HG02623 (cell line): ENCODE results near the gene WNT2.
"Not testable (repeated sequence)": the region's sequence is repeated elsewhere in the genome, so short reads cannot be mapped to it uniquely, and the experiment has no call there.

Experiments used
- ATAC-seq: cut with Tn5 transposase; IDR thresholded peaks from one replicate; pipeline ENCODE4 v1.9.1; 2021; ENCODE audit warnings: moderate library complexity; ENCODE audit not compliant: unreplicated experiment

Gene WNT2

DNA sequence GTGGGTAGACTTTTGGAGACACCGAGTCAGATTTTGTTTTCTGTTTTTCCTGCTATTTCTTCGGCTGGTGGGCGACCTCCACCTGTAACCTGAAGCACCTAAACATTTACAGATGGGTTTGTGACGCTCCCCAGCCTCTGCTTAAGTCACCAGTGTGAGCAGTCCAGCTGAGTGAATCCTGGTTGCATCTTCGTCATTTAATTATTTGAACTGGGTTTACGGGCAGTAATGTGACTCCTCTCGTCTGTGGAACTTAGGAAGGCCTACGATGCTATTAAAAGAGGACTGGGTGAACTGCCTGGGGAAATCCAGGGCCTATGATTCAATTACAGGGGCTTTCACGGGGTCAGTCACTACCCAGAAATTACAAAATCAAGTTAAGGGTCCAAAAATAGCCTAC, 52.5 kb downstream of the WNT2 start:
- ATAC-seq = no peak

DNA sequence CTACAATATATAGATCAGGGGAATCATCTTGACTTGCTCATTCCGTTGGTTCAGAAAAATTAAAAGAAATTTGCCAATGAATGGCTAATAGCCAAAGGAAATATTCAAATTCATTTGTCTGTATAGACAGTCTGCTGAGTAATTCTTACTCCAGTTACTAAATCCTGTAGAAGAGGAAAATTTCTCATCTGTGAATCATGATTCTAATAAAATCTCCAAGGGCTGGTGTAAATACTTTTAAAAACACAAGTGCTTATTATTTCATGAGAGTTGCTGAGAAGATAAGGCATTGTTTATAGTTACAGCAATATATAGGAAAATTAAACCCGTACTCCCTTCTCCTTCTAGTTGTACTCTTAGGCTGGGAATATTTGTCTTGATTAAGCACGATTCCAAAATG, 53.0 kb downstream of the WNT2 start:
- ATAC-seq = no peak

GRCh38 chr7:117269417-117269816, 53.4 kb downstream of the WNT2 start:
- ATAC-seq = no peak

DNA sequence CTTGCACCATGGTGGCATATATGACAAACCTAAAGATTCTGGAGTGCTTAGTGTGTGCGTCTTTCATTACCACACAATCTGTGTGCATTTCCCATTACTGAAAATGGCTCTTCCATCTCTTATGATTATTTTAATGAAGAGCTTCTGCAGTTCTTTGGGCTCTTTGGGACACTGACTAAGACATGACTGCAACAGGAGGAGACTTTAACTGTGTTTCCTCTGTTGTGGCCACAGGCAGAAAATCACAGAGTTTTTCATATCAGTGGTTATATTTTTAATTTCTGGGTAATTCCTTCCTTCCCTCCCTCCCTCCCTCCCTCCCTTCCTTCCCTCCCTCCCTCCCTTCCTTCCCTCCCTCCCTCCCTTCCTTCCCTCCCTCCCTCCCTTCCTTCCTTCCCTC, 58.1 kb downstream of the WNT2 start:
- ATAC-seq = no peak

- ATAC-seq = no peak
Measured at GRCh38 chr7:117262546-117262945, 60.3 kb downstream of the WNT2 start.

GRCh38 chr7:117259615-117260014, 63.2 kb downstream of the WNT2 start:
- no peak for ATAC-seq

DNA sequence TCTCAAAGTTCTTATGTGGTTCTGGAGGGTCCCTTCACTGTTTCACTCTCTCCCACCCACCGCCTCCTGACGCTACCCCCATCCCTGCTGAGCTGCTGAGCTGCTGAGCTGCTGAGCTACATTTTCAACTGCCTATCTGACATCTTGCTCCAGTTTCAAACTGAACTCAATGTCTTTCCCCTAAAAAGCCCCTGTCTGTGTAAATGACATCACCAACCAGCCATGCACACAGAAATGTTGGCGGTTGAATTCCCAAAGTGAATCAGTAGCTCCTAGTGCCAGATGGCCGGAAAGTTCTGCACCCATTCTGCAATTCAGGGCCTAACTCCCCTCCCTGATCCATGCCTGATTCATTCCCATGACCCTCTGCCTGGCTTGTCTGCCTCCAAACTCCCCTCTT, 71.2 kb downstream of the WNT2 start:
- peak; percentile 58 for ATAC-seq

DNA sequence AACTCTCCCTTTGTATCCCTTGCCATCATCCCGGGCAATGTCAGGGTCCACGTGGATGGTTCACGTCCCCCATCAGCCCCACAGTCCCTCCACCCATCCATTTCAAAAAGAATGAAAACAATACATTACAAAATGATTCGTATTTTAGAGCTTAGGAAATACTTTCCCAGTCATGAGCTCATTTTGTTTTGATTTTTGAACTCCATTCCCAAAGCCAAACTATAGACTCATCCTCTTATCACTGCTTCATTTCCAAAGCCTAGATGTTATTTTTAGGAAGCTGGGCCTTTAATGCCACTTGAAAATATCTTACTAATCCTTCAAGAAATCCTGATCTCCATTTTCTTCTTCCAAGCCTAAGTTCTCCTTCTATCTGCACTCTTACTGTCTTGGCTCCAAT, 72.1 kb downstream of the WNT2 start:
- ATAC-seq = no peak

GRCh38 chr7:117250245-117250644, 72.6 kb downstream of the WNT2 start:
- ATAC-seq = no peak

DNA sequence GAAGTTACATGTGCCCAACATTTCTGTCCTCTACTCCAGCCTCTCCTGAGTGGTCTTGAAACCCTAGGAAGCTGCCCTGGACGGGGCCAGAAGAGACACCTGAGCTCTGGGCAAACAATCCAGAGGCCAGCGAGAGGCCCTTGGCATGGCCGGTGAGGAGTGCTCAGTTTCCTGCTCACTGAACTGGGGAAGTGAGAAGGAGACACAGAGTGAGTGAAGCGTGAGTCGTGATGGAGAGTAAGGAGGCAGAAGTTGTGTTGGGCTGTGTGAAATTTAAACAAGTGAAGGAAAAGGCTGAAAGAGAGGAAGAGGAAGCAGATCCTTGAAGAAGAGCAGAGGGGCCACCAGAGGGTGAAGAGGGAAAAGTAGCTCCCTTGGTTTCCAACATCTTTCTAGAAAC, 73.2 kb downstream of the WNT2 start:
- ATAC-seq = no peak

GRCh38 chr7:117248829-117249228, 74.0 kb downstream of the WNT2 start:
- ATAC-seq = no peak

DNA sequence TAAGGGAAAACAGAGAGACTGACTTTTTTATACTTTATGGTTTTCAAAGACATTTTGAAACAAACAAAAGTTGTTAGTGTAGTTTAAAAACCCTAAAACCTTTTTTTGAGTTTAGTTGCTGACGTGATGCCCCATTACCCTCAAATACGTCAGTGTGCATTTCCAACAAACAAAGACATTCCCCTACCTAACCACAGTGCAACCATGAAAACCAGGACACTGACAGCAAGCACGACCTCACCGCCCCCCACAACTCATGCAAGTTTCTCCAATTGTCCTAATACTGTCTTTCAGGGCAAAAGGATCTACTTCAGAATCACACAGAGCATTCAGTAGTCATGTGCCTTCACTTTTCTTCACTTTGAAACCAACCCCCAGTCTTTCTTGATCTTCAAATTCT, 75.0 kb downstream of the WNT2 start:
- ATAC-seq = no peak

- not testable (repeated sequence) for ATAC-seq
Measured at GRCh38 chr7:117245703-117246102, 77.2 kb downstream of the WNT2 start.

DNA sequence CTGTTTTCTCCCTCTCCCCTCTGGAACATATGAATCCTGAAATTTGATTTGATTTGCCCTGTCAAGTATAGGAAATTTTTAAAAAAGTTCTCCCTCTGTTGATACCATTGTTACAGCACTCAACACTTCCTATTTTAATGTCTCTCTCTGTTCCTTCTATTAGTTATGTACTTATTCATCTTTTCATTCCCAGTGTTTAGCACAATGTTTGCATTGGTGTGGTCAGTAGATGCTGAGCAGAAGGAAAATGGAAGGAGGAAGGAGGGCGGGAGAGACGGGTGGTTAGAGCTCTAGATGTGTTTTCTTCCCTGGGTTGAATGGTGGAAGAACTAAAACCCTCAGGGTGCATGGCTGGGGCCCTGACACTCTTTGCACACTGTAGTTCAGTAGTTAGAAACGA, 79.5 kb downstream of the WNT2 start:
- ATAC-seq = no peak

DNA sequence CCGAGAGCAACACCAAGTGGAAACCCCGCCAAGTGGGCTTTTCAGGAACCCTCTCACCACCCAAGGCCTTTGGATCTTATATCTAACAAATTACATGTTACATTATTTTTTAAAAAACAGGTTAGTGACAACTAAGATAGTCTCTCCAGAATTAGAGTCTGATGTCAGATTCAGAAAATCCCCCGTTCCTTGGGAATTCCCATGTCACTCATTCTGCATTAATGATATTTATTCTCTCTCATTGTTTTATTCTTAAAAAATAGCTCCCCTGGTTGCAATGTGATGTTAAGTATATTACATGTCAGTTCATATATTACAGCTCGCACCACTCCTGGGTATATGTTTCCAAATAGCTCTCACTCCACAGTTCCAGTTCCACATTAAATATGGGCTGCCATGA, 81.8 kb downstream of the WNT2 start:
- no peak for ATAC-seq

GRCh38 chr7:117238937-117239336, 83.9 kb downstream of the WNT2 start:
- no peak for ATAC-seq

GRCh38 chr7:117238472-117238871, 84.4 kb downstream of the WNT2 start:
- no peak for ATAC-seq

DNA sequence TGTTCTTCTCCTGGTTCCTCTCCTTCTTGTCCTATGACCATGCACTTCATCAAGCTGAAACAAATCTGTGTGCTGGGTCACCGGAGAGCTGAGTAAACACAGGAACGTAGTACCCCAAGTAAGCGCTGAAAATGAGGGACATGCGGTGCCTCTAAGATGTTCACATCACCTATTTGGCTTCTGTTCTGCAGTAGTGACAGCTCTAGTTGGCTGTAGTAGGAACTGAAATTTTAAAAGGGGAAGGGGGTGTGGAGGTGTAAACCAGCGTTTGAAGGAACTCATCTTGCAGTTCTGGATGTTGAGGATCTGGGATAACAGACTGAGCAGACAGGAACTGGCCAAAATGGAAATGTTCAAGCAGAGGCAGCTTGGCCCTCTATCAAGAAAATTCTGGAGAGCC, 85.2 kb downstream of the WNT2 start:
- ATAC-seq = no peak

DNA sequence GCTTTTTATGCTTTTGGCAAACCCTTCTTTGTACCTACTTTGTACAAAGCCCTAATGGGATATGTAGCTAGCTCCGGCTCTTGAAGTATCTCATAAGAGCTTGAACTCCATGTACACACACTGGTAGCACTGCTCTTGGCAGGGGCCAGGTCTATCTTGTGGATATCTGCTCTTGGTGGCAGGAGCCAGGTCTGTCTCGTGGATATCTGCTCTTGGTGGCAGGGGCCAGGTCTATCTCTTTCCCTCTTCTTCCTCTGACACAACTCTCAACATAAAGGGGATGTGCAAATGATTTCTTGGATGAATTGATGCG, 91.9 kb downstream of the WNT2 start:
- ATAC-seq = no peak

- ATAC-seq = peak; percentile 73
Measured at GRCh38 chr7:117230276-117231046, 92.4 kb downstream of the WNT2 start.

DNA sequence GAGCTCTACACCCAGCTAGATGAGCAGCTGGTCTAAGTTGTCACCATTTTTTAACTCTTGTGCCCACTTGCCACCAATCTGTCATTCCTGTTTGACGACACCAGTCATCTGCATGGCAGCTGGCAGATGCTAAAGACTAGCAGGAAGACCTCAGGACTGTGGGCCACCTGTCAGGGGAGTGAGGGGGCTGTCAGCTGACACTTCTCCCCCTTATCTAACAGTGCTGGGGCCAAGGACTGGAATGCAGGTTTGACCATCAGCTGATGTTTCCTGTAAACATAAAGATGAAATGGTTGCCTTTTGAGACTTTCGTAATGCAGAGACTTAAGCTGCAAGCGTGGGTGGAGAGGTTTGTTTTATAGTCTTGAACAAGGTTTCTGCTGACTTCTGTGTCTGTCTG, 93.5 kb downstream of the WNT2 start:
- ATAC-seq = no peak

- ATAC-seq = no peak
Measured at GRCh38 chr7:117227091-117227490, 95.8 kb downstream of the WNT2 start.

GRCh38 chr7:117225536-117225935, 97.3 kb downstream of the WNT2 start:
- no peak for ATAC-seq
